ENCODE data around the gene PLCG2.

Gene PLCG2

DNA sequence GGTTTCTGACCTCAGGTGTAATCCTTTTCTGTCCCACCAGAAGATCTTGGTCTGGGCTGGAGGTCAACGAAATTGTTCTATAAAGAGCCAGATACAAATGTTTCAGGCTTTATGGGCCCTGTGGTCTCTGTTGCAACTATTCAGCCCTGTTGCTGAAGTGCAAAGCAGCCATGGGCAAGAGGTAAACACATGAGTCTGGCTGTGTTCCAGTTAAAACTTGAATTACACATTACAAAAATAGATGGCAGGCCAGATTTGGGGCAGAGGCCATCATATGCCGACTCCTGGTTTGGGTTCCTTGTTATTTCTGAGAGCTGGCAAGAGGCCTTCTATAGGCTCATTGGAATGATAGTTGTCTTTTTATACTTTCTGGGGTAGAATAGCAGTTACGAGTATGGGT lies 117.8 kb downstream of the PLCG2 start:
- no peak for DNase-seq
- no peak overlapping the region for H3K4me3 Mint-ChIP-seq
- no peaks in the 10 kb centered on the region for H3K4me1 Mint-ChIP-seq (ENCODE audit: low read depth in 2 of 2)
- H3K9me3 Mint-ChIP-seq = no peaks in the 10 kb centered on the region
- no peak for ATAC-seq (replicated peaks)
- no peaks in the 10 kb centered on the region for H3K27me3 Mint-ChIP-seq
- peaks cover 32% of the 10 kb centered on the region for H3K36me3 Mint-ChIP-seq (ENCODE audit: insufficient read depth)
- no peak overlapping the region for H3K27ac Mint-ChIP-seq

DNA sequence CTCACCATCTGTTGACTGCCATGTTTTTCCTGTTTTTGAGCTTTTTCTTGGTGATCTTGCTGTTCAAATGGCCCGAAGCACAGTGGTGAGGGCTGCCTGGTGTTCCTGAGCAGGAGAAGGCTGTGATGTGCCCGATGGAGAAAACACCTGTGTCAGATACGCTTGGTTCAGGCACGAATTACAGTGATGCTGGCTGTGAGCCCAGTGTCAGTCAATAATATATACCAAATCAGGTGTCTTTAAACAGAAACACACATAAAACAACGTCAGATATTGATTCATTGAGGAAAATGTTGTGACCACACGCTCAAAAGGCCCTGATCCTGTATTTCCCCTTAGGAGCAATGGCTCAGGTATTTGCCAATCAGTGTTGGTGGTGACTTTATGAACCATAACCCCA lies 120.5 kb downstream of the PLCG2 start:
- DNase-seq (no peak), ATAC-seq (replicated peaks) (no peak)
- Mint-ChIP-seq H3K4me3 (no peak overlapping the region), H3K36me3 (ENCODE audit: insufficient read depth) (peaks cover 26% of the 10 kb centered on the region), H3K27me3 (no peaks in the 10 kb centered on the region), H3K4me1 (ENCODE audit: low read depth in 2 of 2) (no peaks in the 10 kb centered on the region), H3K9me3 (no peaks in the 10 kb centered on the region), H3K27ac (no peak overlapping the region)

DNA sequence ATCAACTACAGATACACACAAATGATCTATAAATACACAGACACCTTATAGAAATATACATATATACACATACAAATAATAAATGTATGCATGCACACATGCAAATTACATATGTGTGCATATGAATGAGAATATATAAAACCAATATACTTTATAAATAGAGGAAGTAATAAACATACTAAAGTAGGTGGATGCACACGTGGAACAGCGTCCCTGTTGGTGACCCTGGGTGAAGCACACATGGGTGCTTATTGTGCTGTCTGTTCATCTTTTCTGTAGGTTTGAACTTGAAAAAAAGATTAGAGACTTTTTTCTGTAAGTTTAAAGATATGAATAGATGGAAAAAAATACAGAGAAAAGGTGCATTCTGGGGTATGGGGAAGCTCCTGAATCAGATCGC lies 120.9 kb downstream of the PLCG2 start:
- H3K36me3 Mint-ChIP-seq (ENCODE audit: insufficient read depth) = peaks cover 26% of the 10 kb centered on the region
- H3K9me3 Mint-ChIP-seq = no peaks in the 10 kb centered on the region
- ATAC-seq (replicated peaks) (no peak), DNase-seq (no peak)
- H3K4me1 Mint-ChIP-seq (ENCODE audit: low read depth in 2 of 2) = no peaks in the 10 kb centered on the region
- no peak overlapping the region for H3K27ac Mint-ChIP-seq
- no peak overlapping the region for H3K4me3 Mint-ChIP-seq
- H3K27me3 Mint-ChIP-seq = no peaks in the 10 kb centered on the region

DNA sequence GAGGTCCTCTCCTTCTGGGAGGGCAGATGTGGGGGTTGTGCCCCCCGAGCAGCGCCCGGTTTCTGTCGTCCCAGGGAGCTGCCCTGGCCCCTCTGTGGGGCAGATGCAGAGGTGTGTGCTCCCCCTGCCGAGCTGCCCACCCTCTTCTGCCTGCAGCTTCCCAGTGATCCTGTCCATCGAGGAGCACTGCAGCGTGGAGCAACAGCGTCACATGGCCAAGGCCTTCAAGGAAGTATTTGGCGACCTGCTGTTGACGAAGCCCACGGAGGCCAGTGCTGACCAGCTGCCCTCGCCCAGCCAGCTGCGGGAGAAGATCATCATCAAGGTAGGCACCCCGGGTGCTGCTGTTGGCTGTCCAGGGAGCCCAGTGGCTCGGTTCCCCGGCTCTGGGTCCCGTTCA lies 121.4 kb downstream of the PLCG2 start:
- H3K27ac Mint-ChIP-seq = no peak overlapping the region
- H3K9me3 Mint-ChIP-seq = no peaks in the 10 kb centered on the region
- H3K4me1 Mint-ChIP-seq (ENCODE audit: low read depth in 2 of 2) = no peaks in the 10 kb centered on the region
- peaks cover 26% of the 10 kb centered on the region for H3K36me3 Mint-ChIP-seq (ENCODE audit: insufficient read depth)
- no peak for DNase-seq
- no peaks in the 10 kb centered on the region for H3K27me3 Mint-ChIP-seq
- H3K4me3 Mint-ChIP-seq = no peak overlapping the region
- ATAC-seq (replicated peaks) = no peak

DNA sequence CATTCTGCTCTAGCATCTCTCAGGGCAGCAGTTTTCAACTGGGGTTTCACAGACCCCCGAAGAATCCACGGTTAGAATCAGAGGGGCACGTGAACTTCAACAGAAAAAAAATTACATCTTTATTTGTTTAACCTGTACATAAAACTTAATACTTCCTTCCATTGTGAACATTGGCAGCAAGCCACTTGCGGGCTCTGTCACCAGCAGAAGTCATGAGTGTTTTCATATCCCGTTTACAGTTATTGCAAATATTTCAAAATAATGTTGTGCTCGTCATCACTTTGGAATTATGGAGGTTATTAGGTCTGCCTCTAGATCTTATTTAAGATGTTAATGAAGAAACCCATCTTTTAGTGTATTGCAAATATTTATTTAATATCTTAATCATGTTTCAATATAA lies 122.4 kb downstream of the PLCG2 start:
- peaks cover 21% of the 10 kb centered on the region for H3K36me3 Mint-ChIP-seq (ENCODE audit: insufficient read depth)
- DNase-seq (no peak), ATAC-seq (replicated peaks) (no peak)
- H3K4me3 Mint-ChIP-seq = no peak overlapping the region
- H3K9me3 Mint-ChIP-seq = no peaks in the 10 kb centered on the region
- H3K4me1 Mint-ChIP-seq (ENCODE audit: low read depth in 2 of 2) = no peaks in the 10 kb centered on the region
- no peak overlapping the region for H3K27ac Mint-ChIP-seq
- no peaks in the 10 kb centered on the region for H3K27me3 Mint-ChIP-seq

DNA sequence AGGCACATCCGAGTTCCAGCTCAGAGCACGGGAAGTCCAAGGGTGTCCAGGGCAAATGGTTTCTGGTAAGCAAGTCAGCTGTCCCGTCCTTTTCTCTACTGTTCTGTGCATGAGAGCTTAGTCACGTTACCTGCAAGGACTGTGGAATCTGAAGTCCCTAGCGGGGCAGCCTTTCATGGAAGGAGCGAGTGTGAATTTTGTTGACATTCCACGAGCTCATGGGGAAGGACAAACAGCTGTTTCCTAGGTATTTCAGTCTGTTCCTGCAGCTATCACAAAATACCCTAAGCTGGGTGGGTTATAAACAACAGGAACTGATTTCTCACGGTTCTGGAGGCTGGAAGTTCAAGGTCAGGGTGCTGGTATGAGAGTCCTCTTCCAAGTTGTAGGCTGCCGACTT lies 122.9 kb downstream of the PLCG2 start:
- no peak for DNase-seq
- Mint-ChIP-seq H3K36me3 (ENCODE audit: insufficient read depth) (peaks cover 21% of the 10 kb centered on the region), H3K4me1 (ENCODE audit: low read depth in 2 of 2) (no peaks in the 10 kb centered on the region), H3K4me3 (no peak overlapping the region), H3K27me3 (no peaks in the 10 kb centered on the region), H3K9me3 (no peaks in the 10 kb centered on the region), H3K27ac (no peak overlapping the region)
- no peak for ATAC-seq (replicated peaks)

DNA sequence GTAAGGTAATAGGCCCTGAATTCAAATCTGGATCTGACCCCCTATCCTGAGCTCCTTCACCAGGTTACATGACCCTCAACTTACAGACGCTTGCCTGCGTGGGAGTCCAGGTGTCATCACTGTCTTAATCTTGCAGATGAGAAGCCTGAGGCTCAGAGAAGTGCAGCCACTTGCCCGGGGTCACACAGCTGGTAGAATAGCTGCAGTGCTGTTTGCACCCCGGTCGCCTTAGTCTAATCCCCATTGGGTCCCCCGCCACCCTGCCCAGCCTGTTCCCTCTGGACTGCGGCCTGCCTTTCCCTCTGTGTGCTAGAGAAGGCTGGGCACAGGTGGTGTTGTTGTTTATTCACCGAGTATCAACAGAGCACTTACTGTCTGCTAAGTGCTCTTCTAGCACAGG lies 125.2 kb downstream of the PLCG2 start:
- DNase-seq = no peak
- Mint-ChIP-seq H3K27me3 (no peaks in the 10 kb centered on the region), H3K4me3 (no peak overlapping the region), H3K4me1 (ENCODE audit: low read depth in 2 of 2) (no peaks in the 10 kb centered on the region), H3K36me3 (ENCODE audit: insufficient read depth) (peaks cover 13% of the 10 kb centered on the region), H3K27ac (no peak overlapping the region), H3K9me3 (no peaks in the 10 kb centered on the region)
- no peak for ATAC-seq (replicated peaks)

DNA sequence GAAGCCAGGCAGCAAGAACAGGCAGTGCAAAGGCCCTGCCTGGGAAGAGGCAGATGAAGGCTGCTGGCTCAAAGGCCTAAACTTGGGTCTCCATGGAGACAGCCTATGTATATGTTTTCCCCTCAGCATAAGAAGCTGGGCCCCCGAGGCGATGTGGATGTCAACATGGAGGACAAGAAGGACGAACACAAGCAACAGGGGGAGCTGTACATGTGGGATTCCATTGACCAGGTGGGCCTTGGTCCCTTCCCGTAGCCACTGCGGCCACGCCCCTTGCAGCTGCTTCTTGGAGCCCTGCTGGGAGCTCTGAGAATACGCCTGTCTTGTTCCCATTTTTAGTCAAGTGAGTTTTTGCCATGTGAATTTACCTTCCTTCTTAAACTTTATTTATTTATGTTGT lies 126.2 kb downstream of the PLCG2 start:
- Mint-ChIP-seq H3K9me3 (no peaks in the 10 kb centered on the region), H3K4me3 (no peak overlapping the region), H3K27ac (no peak overlapping the region), H3K4me1 (ENCODE audit: low read depth in 2 of 2) (no peaks in the 10 kb centered on the region), H3K27me3 (no peaks in the 10 kb centered on the region), H3K36me3 (ENCODE audit: insufficient read depth) (peaks cover 13% of the 10 kb centered on the region)
- no peak for ATAC-seq (replicated peaks)
- no peak for DNase-seq

DNA sequence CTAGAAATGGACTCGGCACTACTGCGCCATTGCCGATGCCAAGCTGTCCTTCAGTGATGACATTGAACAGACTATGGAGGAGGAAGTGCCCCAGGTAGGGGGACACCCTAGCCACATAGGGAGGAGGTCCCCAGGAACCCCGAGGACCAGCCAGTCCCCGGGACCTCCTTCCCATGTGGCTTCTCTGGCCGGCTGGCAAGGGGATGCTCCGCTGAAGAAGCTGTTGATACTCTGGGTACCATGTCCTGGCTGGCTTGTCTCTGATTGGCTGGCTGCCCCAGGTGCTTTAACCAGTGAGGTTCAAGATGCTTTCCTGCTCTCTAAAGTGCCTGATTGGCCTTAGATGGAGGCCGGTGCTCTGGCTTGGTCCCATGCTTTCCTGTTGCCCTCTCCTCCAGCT lies 128.6 kb downstream of the PLCG2 start:
- no peaks in the 10 kb centered on the region for H3K9me3 Mint-ChIP-seq
- no peak overlapping the region for H3K27ac Mint-ChIP-seq

DNA sequence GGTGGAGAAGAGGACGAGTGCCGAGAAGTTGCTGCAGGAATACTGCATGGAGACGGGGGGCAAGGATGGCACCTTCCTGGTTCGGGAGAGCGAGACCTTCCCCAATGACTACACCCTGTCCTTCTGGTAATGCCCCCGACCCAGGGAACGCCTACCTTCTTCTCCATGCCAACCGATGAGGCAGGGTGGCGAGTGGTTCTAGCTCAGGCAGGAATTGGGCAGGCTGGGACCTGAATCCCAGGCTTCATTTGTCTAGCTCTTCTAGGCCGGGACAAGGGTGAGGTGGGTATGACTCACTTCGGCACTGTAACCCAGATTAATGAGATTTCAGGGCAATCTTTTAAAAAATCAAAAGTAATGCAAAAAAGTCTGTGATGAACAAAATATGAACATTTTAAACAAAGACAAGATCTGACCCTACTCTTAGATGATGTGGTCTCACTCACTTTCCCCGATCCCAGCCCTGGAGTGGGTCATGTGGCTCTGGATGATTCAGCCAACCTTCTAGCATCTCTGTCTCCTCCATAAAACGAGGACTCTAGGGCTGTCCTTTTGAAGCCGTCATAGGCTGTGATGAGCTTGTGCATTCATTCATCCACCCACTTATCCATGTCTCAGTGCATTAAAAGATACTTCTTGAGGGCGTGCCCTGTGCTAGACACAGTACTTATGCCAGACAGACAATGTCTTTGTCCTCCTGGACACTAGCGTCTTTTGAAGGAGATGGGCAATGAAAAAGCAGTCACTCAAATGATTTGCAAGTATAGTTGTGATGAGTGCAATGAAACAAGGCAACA lies 129.6 kb downstream of the PLCG2 start:
- H3K27me3 Mint-ChIP-seq = no peaks in the 10 kb centered on the region
- H3K27ac Mint-ChIP-seq = peak overlapping the region in 1 of 2 donors; percentile 51
- H3K9me3 Mint-ChIP-seq = no peaks in the 10 kb centered on the region
- peaks cover 11% of the 10 kb centered on the region for H3K36me3 Mint-ChIP-seq (ENCODE audit: insufficient read depth)
- no peak overlapping the region for H3K4me3 Mint-ChIP-seq
- DNase-seq (no peak), ATAC-seq (replicated peaks) (no peak)
- no peaks in the 10 kb centered on the region for H3K4me1 Mint-ChIP-seq (ENCODE audit: low read depth in 2 of 2)

More for the DNA sequence above, 128.6 kb downstream of the PLCG2 start:
- Mint-ChIP-seq H3K36me3 (ENCODE audit: insufficient read depth) (peaks cover 11% of the 10 kb centered on the region), H3K27me3 (no peaks in the 10 kb centered on the region), H3K4me1 (ENCODE audit: low read depth in 2 of 2) (no peaks in the 10 kb centered on the region), H3K4me3 (no peak overlapping the region)
- DNase-seq (no peak), ATAC-seq (replicated peaks) (no peak)

DNA sequence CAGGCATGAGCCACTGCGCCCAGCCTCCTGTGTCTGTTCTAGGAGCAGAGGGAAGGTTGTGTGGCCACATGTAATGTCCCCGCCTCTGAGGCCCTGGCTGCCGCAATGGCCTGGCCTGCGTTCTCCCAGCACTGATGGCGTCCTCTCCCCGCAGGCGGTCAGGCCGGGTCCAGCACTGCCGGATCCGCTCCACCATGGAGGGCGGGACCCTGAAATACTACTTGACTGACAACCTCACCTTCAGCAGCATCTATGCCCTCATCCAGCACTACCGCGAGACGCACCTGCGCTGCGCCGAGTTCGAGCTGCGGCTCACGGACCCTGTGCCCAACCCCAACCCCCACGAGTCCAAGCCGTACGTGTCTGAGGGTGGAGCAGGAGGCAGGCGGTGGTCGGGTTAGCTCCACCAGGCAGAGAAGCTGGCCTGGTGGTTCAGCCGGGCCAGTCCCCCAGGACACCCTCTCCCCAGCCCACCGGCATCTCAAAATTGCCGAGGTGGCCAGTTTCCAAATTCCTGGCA lies 131.3 kb downstream of the PLCG2 start:
- Mint-ChIP-seq H3K9me3 (no peaks in the 10 kb centered on the region), H3K4me3 (no peak overlapping the region), H3K4me1 (ENCODE audit: low read depth in 2 of 2) (no peaks in the 10 kb centered on the region), H3K27me3 (no peaks in the 10 kb centered on the region), H3K36me3 (ENCODE audit: insufficient read depth) (peaks cover 4% of the 10 kb centered on the region), H3K27ac (no peak overlapping the region)
- DNase-seq (no peak), ATAC-seq (replicated peaks) (no peak)

DNA sequence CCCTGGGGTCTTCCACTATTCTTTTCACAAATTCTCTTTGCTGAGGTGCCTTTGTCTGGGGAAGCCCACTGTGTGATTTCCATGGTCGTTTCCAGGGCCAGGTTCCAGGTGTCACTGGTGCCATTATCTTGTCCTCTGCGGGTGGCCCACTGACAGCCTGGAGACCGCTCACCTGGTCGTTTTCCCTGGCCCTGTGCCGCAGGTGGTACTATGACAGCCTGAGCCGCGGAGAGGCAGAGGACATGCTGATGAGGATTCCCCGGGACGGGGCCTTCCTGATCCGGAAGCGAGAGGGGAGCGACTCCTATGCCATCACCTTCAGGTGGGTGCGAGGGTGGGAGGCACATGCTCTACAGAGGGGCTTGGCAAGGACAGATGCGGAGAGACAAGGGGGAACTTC lies 133.3 kb downstream of the PLCG2 start:
- H3K36me3 Mint-ChIP-seq (ENCODE audit: insufficient read depth) = peaks cover 8% of the 10 kb centered on the region
- no peak overlapping the region for H3K4me3 Mint-ChIP-seq
- H3K4me1 Mint-ChIP-seq (ENCODE audit: low read depth in 2 of 2) = no peaks in the 10 kb centered on the region
- DNase-seq (no peak), ATAC-seq (replicated peaks) (no peak)
- no peaks in the 10 kb centered on the region for H3K27me3 Mint-ChIP-seq
- no peak overlapping the region for H3K27ac Mint-ChIP-seq
- no peaks in the 10 kb centered on the region for H3K9me3 Mint-ChIP-seq

DNA sequence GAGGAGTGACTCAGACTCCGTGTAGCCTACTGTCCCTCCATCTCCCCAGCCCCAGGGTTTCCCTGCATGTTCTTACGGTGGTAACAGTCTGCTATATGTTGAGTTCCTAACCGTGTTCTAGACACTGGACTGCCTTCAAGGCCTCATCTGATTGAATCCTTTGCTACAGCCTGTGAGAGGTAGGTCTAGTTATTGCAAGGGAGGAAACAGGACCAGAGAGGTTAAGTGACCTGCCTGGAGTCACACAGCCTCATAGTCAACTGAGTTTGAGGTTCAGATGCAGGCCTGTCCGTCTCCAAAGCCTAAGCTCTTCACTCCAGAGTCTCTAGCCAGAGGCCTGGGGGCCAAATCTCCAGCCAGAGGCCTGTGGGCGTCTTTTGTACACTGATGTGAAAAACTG lies 134.1 kb downstream of the PLCG2 start:
- no peaks in the 10 kb centered on the region for H3K9me3 Mint-ChIP-seq
- no peaks in the 10 kb centered on the region for H3K4me1 Mint-ChIP-seq (ENCODE audit: low read depth in 2 of 2)
- H3K27me3 Mint-ChIP-seq = no peaks in the 10 kb centered on the region
- no peak overlapping the region for H3K27ac Mint-ChIP-seq
- H3K36me3 Mint-ChIP-seq (ENCODE audit: insufficient read depth) = peaks cover 6% of the 10 kb centered on the region
- ATAC-seq (replicated peaks) (no peak), DNase-seq (no peak)
- no peak overlapping the region for H3K4me3 Mint-ChIP-seq

DNA sequence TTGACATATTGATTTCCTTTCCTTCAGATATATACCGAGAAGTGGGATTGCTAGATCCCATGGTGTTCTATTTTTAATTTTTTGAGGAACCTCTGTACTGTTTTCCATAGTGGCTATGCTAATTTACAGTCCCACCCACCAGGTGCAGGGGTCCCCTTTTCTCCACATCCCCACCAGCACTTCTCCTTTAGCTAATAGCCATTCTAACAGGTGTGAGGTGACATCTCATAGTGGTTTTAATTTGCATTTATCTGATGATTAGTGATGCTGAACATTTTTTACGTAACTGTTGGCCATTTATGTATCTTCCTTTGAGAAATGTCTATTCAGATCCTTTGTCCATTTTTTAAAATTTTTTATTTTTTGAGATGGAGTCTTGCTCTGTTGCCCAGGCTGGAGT lies 138.3 kb downstream of the PLCG2 start:
- H3K36me3 Mint-ChIP-seq (ENCODE audit: insufficient read depth) = peaks cover 4% of the 10 kb centered on the region
- ATAC-seq (replicated peaks) (no peak), DNase-seq (no peak)
- no peaks in the 10 kb centered on the region for H3K4me1 Mint-ChIP-seq (ENCODE audit: low read depth in 2 of 2)
- no peak overlapping the region for H3K4me3 Mint-ChIP-seq
- no peaks in the 10 kb centered on the region for H3K9me3 Mint-ChIP-seq
- peak overlapping the region in 1 of 2 donors; percentile 50 for H3K27ac Mint-ChIP-seq
- no peaks in the 10 kb centered on the region for H3K27me3 Mint-ChIP-seq

All from effector memory CD8-positive, alpha-beta T cell (primary cell).